Neural cell (in vitro differentiated cells): ENCODE results near the gene PIK3C2A. TPM values are rescaled to one million over a fixed set of nuclear protein-coding genes. Genes with fewer than 3 reads are reported as not detected.

Experiments
- H2AFZ ChIP-seq: fragments of 200-600, 300-800 bp; sonication (generic), shearing (Covaris generic); 2 replicates; pipeline ENCODE4 v1.6.0; 2014; ENCODE audit warnings: low read depth, mild to moderate bottlenecking, antibody characterized with exemption, low read length, moderate library complexity
- H3F3A ChIP-seq: fragments of 200-600 bp; shearing (Covaris generic); 2 replicates; pipeline ENCODE4 v1.6.1; 2016; ENCODE audit warnings: mild to moderate bottlenecking, moderate library complexity, mixed read lengths, antibody characterized with exemption, low read length; ENCODE audit not compliant: insufficient read depth, poor library complexity, severe bottlenecking
- H3K27ac ChIP-seq: fragments of 200-600, 300-800 bp; sonication (generic), shearing (Covaris generic); 2 replicates; pipeline ENCODE4 v1.5.1; 2014; ENCODE audit warnings: mild to moderate bottlenecking, low read length, moderate library complexity
- H3K27me3 ChIP-seq: fragments of 300-800, 200-600 bp; sonication (generic), shearing (Covaris generic); 2 replicates; pipeline ENCODE4 v1.6.0; 2014; ENCODE audit warnings: mild to moderate bottlenecking, low read depth, low read length, moderate library complexity; ENCODE audit not compliant: insufficient read depth
- H3K36me3 ChIP-seq: fragments of 300-800, 200-600 bp; sonication (generic), shearing (Covaris generic); 2 replicates; pipeline ENCODE4 v1.5.1; 2014; ENCODE audit warnings: mild to moderate bottlenecking, antibody characterized with exemption, low read length, moderate library complexity; ENCODE audit not compliant: insufficient read depth
- H3K4me2 ChIP-seq: fragments of 300-800, 200-600 bp; sonication (generic), shearing (Covaris generic); 2 replicates; pipeline ENCODE4 v1.6.0; 2014; ENCODE audit warnings: mild to moderate bottlenecking, low read length
- H3K4me3 ChIP-seq: fragments of 300-800, 200-600 bp; sonication (generic), shearing (Covaris generic); 2 replicates; pipeline ENCODE4 v1.5.1; 2014; ENCODE audit warnings: mild to moderate bottlenecking, low read length, moderate library complexity
- H3K79me2 ChIP-seq: fragments of 200-600 bp; shearing (Covaris generic); replicated peaks from 2 replicates; pipeline ENCODE4 v1.6.0; 2014; ENCODE audit warnings: mild to moderate bottlenecking, low read length, moderate library complexity; ENCODE audit not compliant: insufficient read depth
- H3K9ac ChIP-seq: fragments of 300-800, 200-600 bp; sonication (generic), shearing (Covaris generic); 2 replicates; pipeline ENCODE4 v1.6.1; 2016; ENCODE audit warnings: mild to moderate bottlenecking, low read length, mixed read lengths
- H3K9me2 ChIP-seq: fragments of 200-600 bp; shearing (Covaris generic); 2 replicates; pipeline ENCODE4 v1.6.1; 2016; ENCODE audit warnings: mild to moderate bottlenecking, low read length, mixed read lengths; ENCODE audit not compliant: insufficient read depth
- H3K9me3 ChIP-seq: fragments of 200-600, 300-800 bp; sonication (generic), shearing (Covaris generic); 2 replicates; pipeline ENCODE4 v1.6.1; 2016; ENCODE audit warnings: mild to moderate bottlenecking, mixed run types, low read length, moderate library complexity, mixed read lengths
- H4K20me1 ChIP-seq: fragments of 200-600 bp; shearing (Covaris generic); 2 replicates; pipeline ENCODE4 v1.6.1; 2016; ENCODE audit warnings: mild to moderate bottlenecking, mixed run types; ENCODE audit not compliant: insufficient read depth
- CTCF ChIP-seq: fragments of 450-650 bp; IDR thresholded peaks from 2 replicates; pipeline ENCODE4 v1.5.1; 2014; ENCODE audit warnings: antibody characterized with exemption, mild to moderate bottlenecking, moderate library complexity; ENCODE audit not compliant: poor library complexity, severe bottlenecking
- EP300 ChIP-seq: fragments of 450-650 bp; conservative IDR thresholded peaks from 2 replicates; pipeline ENCODE4 v1.6.1; 2014; ENCODE audit warnings: antibody characterized with exemption, mild to moderate bottlenecking, moderate library complexity; ENCODE audit not compliant: poor library complexity, severe bottlenecking
- EZH2 ChIP-seq: fragments of 200-600, 300-800 bp; shearing (Covaris generic), sonication (generic); IDR thresholded peaks from 2 replicates; pipeline ENCODE4 v1.6.1; 2014; ENCODE audit warnings: antibody characterized with exemption, low read length, borderline replicate concordance, mild to moderate bottlenecking; ENCODE audit not compliant: insufficient read depth, poor library complexity, severe bottlenecking
- MXI1 ChIP-seq: fragments of 450-650 bp; conservative IDR thresholded peaks from 2 replicates; pipeline ENCODE4 v1.6.1; 2014; ENCODE audit warnings: antibody characterized with exemption, mild to moderate bottlenecking; ENCODE audit not compliant: poor library complexity, severe bottlenecking
- POLR2AphosphoS5 ChIP-seq: IDR thresholded peaks from 2 replicates; pipeline ENCODE4 v1.6.1; 2012
- RAD21 ChIP-seq: fragments of 450-650 bp; conservative IDR thresholded peaks from 2 replicates; pipeline ENCODE4 v1.6.1; 2014; ENCODE audit warnings: antibody characterized with exemption, mild to moderate bottlenecking, moderate library complexity
- REST ChIP-seq: IDR thresholded peaks from 2 replicates; pipeline ENCODE4 v1.6.1; 2012; ENCODE audit warnings: borderline replicate concordance
- SMC3 ChIP-seq: fragments of 450-650 bp; conservative IDR thresholded peaks from 2 replicates; pipeline ENCODE4 v1.6.1; 2014; ENCODE audit warnings: antibody characterized with exemption, mild to moderate bottlenecking, moderate library complexity; ENCODE audit not compliant: poor library complexity
- TAF1 ChIP-seq: IDR thresholded peaks from 2 replicates; pipeline ENCODE4 v1.6.1; 2012; ENCODE audit warnings: low read depth
- polyA plus RNA-seq: library from polyadenylated mRNA; depleted of rRNA; stranded (reverse); fragments of >200 nt; gene quantifications from 2 replicates; pipeline ENCODE4 v1.2.3, GENCODE V29; 2014

The PIK3C2A gene
- polyA plus RNA-seq, 1 donor from 2014 or later, result 24.9 TPM

DNA sequence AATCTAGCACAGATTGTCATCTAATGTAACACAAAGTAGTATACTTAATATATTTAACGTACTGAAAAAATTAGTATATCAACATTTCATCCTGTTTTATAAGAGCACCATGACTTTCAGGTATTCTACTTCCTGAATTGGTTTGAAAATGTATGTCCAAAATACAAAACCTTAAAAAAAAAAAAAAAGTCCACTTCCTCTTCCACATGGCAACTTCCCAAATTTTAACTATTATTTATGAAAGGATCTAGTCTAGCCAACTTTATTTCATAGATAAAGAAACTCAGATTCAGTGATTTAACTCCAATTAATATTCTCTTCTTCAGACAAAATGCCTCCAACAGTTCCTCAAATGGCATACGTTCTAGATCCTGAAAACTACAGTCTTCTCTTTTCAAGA is 44.0 kb downstream of the PIK3C2A start:
- Histone ChIP-seq H4K20me1 (no peaks in the 10 kb centered on the region), H3K9me2 (no peaks in the 10 kb centered on the region), H3F3A (no peaks in the 10 kb centered on the region), H3K79me2 (peaks cover 20% of the 10 kb centered on the region), H3K27me3 (no peaks in the 10 kb centered on the region), H3K9ac (no peak overlapping the region), H3K36me3 (no peaks in the 10 kb centered on the region), H3K4me3 (no peak overlapping the region), H2AFZ (no peak overlapping the region), H3K27ac (no peak overlapping the region), H3K9me3 (no peaks in the 10 kb centered on the region), H3K4me2 (no peak overlapping the region)
- TF ChIP-seq EZH2 (no peak), TAF1 (no peak), SMC3 (no peak), MXI1 (no peak), CTCF (no peak), POLR2AphosphoS5 (no peak), REST (no peak), EP300 (no peak), RAD21 (no peak)

DNA sequence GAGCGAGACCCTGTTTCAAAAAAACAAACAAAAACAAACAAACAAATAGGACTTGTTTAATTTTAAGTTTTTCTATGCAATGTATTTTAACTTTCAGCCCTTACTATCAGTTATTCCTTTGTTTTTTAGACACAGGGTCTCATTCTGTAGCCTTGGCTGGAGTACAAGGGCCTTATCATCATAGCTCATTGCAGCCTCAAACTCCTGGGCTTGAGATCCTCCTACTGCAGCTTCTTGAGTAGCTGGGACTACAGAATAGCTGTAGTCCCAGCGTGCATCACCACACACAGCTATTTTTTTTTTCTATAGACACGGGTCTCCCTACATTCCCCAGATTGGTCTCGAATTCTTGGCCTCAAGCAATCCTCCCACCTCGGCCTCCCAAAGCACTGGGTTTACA is 44.5 kb downstream of the PIK3C2A start:
- no peaks in the 10 kb centered on the region for H4K20me1 ChIP-seq
- TF ChIP-seq EZH2, result no peak
- TF ChIP-seq TAF1, result no peak
- no peak for TF ChIP-seq RAD21
- no peak for TF ChIP-seq MXI1
- no peak for TF ChIP-seq REST
- no peak for TF ChIP-seq CTCF
- TF ChIP-seq POLR2AphosphoS5, result no peak
- no peak for TF ChIP-seq EP300
- no peak for TF ChIP-seq SMC3
- H3K36me3 ChIP-seq, result no peaks in the 10 kb centered on the region
- H3K79me2 ChIP-seq, result peaks cover 23% of the 10 kb centered on the region
- no peaks in the 10 kb centered on the region for H3K27me3 ChIP-seq
- H3K4me2 ChIP-seq, result no peak overlapping the region
- H2AFZ ChIP-seq, result no peak overlapping the region
- H3K9me3 ChIP-seq, result no peaks in the 10 kb centered on the region
- H3F3A ChIP-seq, result no peaks in the 10 kb centered on the region
- no peak overlapping the region for H3K9ac ChIP-seq
- no peak overlapping the region for H3K27ac ChIP-seq
- no peaks in the 10 kb centered on the region for H3K9me2 ChIP-seq
- no peak overlapping the region for H3K4me3 ChIP-seq
